HG02610 (cell line): ENCODE data around the gene OR10H4.
"Not testable (repeated sequence)": the region's sequence is repeated elsewhere in the genome, so short reads cannot be mapped to it uniquely, and the experiment has no call there.

Experiments used
- ATAC-seq: cut with Tn5 transposase; IDR thresholded peaks from one replicate; pipeline ENCODE4 v1.9.1; 2021; ENCODE audit warnings: mild to moderate bottlenecking, moderate library complexity; ENCODE audit not compliant: unreplicated experiment

Gene OR10H4

GRCh38 chr19:15937771-15938170 lies 11.0 kb upstream of the OR10H4 start:
- no peak for ATAC-seq

DNA sequence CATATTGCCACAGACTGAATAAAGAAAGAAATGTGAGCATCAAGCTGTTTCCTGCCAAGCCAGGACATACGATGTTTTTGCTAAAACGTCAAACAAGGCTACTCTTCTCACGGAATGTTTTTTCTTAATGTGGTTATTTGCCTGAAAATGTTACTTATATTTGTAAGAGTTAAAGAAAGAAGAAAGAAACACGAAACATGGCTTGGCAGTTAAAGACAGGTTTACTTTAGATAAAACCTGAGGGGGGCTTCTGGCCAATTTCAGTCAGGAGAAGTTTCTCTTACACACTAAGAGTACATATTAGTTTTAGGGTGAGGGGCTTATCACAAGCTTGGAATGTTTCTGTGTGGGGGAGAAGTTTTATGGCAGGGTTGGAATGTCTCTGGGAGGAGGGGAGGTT lies 4.4 kb upstream of the OR10H4 start:
- no peak for ATAC-seq

- ATAC-seq = no peak
Measured at GRCh38 chr19:15945301-15945700, 3.5 kb upstream of the OR10H4 start.

DNA sequence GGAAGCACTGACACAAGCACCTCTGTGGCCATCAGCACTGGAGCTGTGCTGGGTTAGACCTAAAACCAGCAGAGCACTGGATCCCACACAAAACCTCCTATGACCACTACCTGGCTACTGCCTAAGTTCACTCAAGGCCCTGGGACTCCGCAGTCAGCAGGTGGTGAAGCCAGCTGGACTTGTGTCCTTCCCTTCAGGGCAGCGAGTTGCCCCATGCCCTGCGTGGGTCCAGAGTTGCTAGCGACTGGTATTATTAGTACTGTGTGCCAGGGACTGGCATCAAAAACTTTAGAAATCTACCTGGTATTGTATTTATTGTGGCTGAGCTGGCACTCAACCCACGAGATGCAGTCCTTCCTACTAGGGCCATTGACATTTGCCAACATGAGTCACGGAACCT lies 6.0 kb downstream of the OR10H4 start:
- ATAC-seq = no peak

DNA sequence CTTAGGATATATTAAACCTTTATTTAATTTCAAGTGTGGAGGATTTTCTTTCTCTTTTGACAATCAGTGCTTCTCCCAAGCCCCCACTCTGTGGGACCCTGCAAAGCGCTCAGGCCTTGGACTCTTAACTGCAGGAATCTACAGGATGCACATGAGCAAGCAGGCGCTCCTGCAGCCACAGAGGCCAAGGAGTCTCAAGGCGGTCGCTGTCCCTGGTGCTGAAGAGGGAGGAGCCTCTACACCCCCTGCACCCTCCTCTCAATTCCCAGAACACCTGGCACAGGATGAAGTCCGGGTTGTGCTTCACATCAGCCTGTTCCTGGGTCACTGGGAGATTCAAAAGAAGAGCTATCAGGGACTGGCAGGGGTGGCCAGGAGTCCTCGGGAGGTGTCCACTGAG lies 13.5 kb downstream of the OR10H4 start:
- ATAC-seq = no peak

- no peak for ATAC-seq
Measured at GRCh38 chr19:15964231-15964630, 15.4 kb downstream of the OR10H4 start.

- ATAC-seq = no peak
Measured at GRCh38 chr19:15971224-15971780, 22.5 kb downstream of the OR10H4 start.

- not testable (repeated sequence) for ATAC-seq
Measured at GRCh38 chr19:15972043-15972442, 23.2 kb downstream of the OR10H4 start.

- ATAC-seq = no peak
Measured at GRCh38 chr19:15974856-15975255, 26.0 kb downstream of the OR10H4 start.

GRCh38 chr19:15976836-15977689 lies 28.3 kb downstream of the OR10H4 start:
- no peak for ATAC-seq

- no peak for ATAC-seq
Measured at GRCh38 chr19:15977690-15978089, 28.9 kb downstream of the OR10H4 start.

DNA sequence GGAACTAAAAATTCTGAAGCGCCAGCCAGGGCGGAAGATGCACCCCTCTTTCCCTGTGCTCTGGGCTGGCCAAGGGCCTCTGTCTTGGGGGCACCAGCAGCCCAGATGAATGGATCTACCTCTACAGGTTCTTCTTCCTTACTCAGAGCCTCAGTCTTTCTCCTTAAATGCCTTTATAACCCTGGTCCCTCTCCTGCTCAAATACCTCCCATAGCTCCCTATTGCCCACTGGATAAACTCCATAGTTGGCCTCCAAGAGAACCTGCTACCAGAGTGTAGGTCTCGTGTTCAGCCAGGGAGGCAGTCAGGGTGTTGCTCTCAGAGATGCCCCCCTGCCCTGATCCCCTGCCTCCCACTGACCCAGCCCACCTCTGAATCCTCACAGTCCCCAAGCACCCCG lies 30.5 kb downstream of the OR10H4 start:
- no peak for ATAC-seq

DNA sequence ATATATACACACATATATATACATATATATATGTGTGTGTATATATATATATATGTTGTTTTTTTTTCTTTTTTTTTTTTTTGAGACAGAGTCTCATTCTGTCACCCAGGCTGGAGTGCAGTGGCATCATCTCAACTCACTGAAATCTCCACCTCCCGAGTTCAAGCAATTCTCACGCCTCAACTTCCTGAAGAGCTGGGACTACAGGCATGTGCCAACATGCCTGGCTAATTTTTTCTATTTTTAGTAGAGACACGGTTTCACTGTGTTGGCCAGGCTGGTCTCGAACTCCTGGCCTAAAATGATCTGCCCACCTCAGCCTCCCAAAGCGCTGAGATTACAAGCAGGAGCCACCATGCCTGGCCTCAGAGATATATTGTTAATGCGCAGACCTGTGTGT lies 37.0 kb downstream of the OR10H4 start:
- ATAC-seq = not testable (repeated sequence)

DNA sequence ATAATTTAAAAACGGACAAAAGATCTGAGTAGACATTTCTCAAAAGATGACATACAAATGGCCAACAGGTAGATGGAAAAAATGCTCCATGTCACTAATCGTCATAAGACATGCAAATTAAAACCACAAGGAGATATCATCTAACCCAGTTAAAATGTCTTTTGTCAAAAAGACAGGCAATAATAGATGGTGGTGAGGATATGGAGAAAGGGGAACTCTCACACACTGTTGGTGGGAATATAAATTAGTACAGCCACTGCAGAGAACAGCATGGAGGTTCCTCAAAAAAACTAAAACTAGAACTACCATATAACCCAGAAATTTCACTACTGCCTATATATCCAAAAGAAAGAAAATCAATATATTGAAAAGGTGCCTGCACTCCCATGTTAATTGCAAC lies 37.9 kb downstream of the OR10H4 start:
- no peak for ATAC-seq

DNA sequence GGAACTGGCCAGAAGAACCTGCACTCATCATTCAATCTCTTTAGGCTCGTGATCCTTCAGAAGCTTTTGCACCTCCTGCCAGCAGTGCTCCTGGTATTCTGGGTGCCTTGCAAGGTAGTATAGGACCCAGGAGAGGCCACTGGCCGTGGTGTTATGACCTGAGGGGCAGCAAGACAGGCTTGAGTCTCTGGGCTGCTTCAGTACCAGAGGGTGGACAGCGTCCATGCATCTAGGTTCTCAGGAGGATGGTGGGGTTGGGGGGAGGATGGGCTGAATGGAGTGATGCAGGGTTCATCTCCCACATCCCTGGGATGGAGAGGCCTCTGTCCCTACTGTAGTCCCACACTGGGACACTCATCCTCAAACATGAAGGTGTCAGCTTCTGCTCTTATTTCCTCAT lies 41.1 kb downstream of the OR10H4 start:
- no peak for ATAC-seq

- no peak for ATAC-seq
Measured at GRCh38 chr19:15991602-15992001, 42.8 kb downstream of the OR10H4 start.

DNA sequence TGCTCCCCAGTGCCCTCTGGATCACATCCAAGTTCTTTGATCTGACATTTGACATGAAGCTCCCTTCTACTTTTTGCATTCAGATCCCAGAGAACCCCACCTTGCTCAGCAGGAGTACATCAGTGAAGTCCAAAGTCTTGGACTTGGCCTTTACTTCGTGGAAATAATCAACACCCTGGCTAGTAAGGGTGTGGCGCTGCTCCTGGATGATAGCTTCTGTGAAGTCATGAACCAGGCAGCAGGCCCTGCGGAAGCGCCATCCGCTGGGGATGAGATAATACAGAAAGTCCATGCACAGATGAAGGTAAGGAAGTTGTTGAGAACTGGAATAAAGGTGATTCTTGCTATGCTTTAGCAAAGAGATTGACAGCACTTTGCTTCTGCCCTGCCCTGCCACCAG lies 43.2 kb downstream of the OR10H4 start:
- no peak for ATAC-seq

GRCh38 chr19:15995536-15995935 lies 46.7 kb downstream of the OR10H4 start:
- no peak for ATAC-seq

GRCh38 chr19:15998166-15998565 lies 49.4 kb downstream of the OR10H4 start:
- ATAC-seq = no peak
